Fibroblast of gingiva (primary cell): ENCODE measurements around the gene DEGS1.
"Not testable (repeated sequence)": the region's sequence is repeated elsewhere in the genome, so short reads cannot be mapped to it uniquely, and the experiment has no call there.

Experiments
- DNase-seq: peaks from one replicate; pipeline ENCODE4 v3.0.0-alpha.2; 2011; ENCODE audit warnings: low read depth

Gene DEGS1

GRCh38 chr1:224180783-224181452 is 2.1 kb upstream of the DEGS1 start:
- DNase-seq = no peak

- DNase-seq = no peak
Observed at GRCh38 chr1:224181453-224181810, 1.6 kb upstream of the DEGS1 start.

GRCh38 chr1:224182057-224182865 is 779 bp upstream of the DEGS1 start:
- no peak for DNase-seq

GRCh38 chr1:224183591-224184312 is 712 bp downstream of the DEGS1 start:
- peak; percentile 91 for DNase-seq

GRCh38 chr1:224185208-224185607 is 2.2 kb downstream of the DEGS1 start:
- no peak for DNase-seq

- DNase-seq = no peak
Observed at GRCh38 chr1:224188286-224188685, 5.2 kb downstream of the DEGS1 start.

GRCh38 chr1:224189561-224189960 is 6.5 kb downstream of the DEGS1 start:
- no peak for DNase-seq

- no peak for DNase-seq
Observed at GRCh38 chr1:224192082-224192788, 9.2 kb downstream of the DEGS1 start.

- DNase-seq = no peak
Observed at GRCh38 chr1:224193319-224193966, 10.4 kb downstream of the DEGS1 start.

- DNase-seq = peak; percentile 80
Observed at GRCh38 chr1:224196813-224197600, 14.0 kb downstream of the DEGS1 start.

GRCh38 chr1:224198572-224198971 is 15.5 kb downstream of the DEGS1 start:
- DNase-seq = no peak

GRCh38 chr1:224199679-224200078 is 16.6 kb downstream of the DEGS1 start:
- DNase-seq = no peak

- no peak for DNase-seq
Observed at GRCh38 chr1:224201383-224201782, 18.3 kb downstream of the DEGS1 start.

GRCh38 chr1:224201853-224202252 is 18.8 kb downstream of the DEGS1 start:
- DNase-seq = no peak

- peak; percentile 64 for DNase-seq
Observed at GRCh38 chr1:224203243-224204016, 20.4 kb downstream of the DEGS1 start.

GRCh38 chr1:224205438-224205840 is 22.4 kb downstream of the DEGS1 start:
- peak; percentile 29 for DNase-seq

GRCh38 chr1:224205931-224206538 is 23.0 kb downstream of the DEGS1 start:
- DNase-seq = not testable (repeated sequence)

GRCh38 chr1:224211206-224211962 is 28.3 kb downstream of the DEGS1 start:
- peak; percentile 17 for DNase-seq

GRCh38 chr1:224212618-224213061 is 29.6 kb downstream of the DEGS1 start:
- DNase-seq = no peak
